IPS-11a (cell line): Measurements from ENCODE around the gene RALA.

Experiments
- H3K4me3 ChIP-seq: one replicate; pipeline ENCODE4 v1.5.1; 2013; ENCODE audit warnings: low read depth, low read length, control low read depth

Gene RALA, protein sequence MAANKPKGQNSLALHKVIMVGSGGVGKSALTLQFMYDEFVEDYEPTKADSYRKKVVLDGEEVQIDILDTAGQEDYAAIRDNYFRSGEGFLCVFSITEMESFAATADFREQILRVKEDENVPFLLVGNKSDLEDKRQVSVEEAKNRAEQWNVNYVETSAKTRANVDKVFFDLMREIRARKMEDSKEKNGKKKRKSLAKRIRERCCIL

GRCh38 chr7:39623047-39623731 is at the start of gene RALA:
TSS of gene RALA (plus strand) at chr7:39623572. CDS start at chr7:39686668, 63,096 bp downstream.
- peak within 1 kb of the TSS; percentile 82 for H3K4me3 ChIP-seq

DNA sequence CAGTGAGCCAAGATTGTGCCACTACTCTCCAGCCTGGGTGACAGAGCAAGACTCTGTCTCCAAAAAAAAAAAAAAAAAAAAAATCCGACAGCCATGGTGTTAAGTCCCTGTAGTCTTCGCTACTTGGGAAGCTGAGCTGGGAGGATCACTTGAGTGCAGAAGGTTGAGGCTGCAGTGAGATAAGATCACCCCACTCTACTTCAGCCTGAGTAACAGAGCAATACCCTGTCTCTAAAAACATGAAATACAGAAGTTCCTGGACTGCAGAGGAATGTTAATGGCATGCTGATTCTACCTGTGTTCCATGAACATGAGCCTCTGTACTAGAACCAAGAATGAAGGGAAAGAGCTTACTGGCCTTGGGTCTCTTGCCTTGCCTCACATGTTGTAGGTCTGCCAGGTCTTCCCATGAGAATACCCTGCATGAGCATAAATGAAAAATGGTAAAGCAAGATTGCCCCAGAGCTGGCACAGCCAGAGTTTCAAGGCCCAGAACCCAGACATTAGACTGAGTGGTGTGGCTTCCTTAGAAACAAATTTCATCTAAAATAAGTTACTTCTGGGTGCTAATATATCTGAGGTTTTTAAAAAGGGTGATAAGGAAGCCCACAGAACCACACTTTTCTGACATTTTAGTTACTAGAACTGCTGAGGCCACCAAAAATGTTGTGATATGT is 48.6 kb upstream of the RALA start:
- H3K4me3 ChIP-seq, result no peak overlapping the region

DNA sequence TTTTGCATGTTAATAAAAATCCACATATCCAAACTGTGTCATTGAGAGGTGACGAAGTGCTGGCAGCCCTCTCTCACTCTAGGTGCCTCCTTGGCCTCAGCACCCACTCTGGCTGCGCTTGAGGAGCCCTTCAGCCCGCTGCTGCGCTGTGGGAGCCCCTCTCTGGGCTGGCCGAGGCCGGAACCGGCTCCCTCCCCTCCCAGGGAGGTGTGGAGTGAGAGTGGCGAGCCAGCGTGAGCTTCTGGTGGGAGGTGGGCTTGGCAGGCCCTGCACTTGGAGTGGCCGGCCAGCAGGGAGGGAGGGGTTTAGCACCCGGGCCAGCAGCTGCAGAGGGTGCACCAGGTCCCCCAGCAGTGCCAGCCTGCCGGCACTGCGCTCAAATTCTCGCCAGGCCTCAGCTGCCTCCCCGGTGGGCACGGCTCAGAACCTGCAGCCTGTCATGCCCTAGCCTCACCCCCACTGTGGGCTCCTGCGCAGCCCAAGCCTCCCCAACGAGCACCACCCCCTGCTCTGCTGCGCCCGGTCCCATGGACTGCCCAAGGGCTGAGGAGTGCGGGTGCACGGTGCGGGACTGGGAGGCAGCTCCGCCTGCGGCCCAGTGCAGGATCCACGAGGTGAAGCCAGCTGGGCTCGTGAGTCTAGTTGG is 46.0 kb upstream of the RALA start:
- H3K4me3 ChIP-seq, result no peak overlapping the region

DNA sequence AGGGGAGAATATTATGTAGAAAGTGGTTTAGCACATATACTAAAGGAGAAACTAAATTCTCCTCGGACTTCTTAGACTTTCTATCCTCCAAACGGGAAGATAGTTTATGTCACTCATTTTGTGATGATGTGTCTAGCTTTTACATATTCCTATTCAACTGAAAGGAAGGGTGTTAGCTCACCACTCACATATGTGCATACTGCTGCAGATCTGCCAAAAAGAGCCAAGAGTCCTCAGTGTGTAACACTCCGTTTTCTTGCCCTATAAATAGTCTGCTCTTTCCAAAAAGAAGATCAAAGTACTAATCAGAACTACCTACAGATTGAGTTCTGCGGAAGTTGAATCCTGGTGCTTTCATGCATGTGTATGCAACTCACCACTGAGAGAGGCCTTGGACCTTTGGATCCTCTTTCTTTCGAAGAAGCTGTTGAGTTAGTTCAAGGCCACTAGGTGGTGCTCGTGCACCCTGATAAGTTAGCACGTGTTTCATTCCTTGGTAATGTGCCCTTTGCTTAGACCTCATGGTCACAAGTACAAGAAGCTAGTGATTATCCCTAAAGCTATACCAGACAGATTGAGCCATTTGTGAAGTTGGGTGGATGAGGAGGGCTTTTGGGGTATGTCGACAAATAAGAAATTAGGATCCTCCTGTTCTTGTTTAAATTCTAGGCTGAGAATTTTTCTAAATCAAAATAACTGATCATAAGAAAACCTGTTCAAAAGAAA is 43.1 kb upstream of the RALA start:
- H3K4me3 ChIP-seq, result no peak overlapping the region

GRCh38 chr7:39582536-39582935 is 40.8 kb upstream of the RALA start:
- H3K4me3 ChIP-seq, result no peak overlapping the region

- H3K4me3 ChIP-seq, result no peak overlapping the region
Measured at GRCh38 chr7:39583539-39583938, 39.8 kb upstream of the RALA start.

GRCh38 chr7:39587393-39587792 is 36.0 kb upstream of the RALA start:
- no peak overlapping the region for H3K4me3 ChIP-seq

DNA sequence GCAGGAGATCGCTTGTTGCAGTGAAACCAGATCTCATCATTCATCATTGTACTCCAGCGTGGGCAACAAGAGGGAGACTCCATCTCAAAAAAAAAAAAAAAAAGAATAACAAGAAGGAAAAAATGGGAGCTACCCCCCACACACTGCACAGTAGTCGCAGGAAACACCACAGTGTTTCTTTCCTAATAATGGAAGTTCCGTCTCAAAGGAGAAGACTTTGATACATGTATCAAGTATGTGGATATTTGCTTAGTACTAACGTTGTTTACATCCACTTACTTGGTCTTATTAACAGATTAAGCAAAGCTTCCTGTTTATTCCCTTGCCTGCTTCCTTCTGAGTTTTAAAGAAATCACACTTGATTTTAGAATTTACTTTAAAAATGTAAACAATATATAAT is 35.0 kb upstream of the RALA start:
- H3K4me3 ChIP-seq, result no peak overlapping the region

- H3K4me3 ChIP-seq, result no peak overlapping the region
Measured at GRCh38 chr7:39589323-39590111, 33.9 kb upstream of the RALA start.

- no peak overlapping the region for H3K4me3 ChIP-seq
Measured at GRCh38 chr7:39592586-39592985, 30.8 kb upstream of the RALA start.

DNA sequence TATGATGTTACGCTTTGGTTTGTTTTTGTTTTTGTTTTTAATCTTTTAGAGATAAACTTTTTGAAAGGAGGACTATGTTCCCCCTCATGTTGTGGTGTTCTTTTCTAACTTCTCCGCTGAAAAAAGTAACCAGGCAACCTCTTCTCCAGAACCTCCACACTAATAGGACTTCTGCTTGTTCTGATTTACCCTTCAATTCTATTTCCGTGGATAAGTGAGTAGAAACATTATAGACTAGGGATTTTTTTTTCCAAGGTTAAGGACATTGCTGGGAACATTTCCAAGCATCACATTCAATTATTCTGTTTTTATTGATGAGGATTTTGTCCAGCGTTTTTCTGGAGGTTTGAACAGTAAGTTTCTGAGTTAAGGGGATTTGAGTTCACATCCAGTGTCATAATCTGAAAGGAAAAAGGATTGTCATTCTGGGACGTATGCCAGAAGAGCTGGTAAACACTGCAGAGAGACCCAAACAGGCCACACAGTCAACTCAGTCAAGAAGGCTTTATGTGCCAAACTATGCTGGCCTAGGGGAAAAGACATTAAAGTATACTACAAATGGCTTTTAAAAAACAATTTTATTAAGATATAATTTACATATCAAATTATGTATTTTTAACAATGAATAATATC is 28.3 kb upstream of the RALA start:
- no peak overlapping the region for H3K4me3 ChIP-seq

DNA sequence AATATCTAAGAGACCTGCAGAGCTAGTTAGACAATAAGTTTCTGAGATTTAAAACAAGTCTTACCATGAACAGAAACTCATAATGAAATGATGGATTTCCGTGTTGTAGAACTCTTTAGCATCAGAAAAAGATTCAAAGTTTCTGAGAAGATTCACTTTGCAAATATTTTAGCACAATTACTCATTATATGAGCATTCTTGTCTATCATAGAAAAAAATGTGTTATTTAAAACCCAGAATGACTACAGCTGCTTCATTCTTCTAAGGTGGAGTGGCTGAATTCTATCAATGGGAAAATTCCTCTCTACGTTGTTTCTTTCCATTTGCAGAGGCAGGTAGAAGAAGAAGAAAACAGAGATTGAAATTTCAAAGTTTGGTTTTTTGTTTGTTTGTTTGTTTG is 21.0 kb upstream of the RALA start:
- no peak overlapping the region for H3K4me3 ChIP-seq

DNA sequence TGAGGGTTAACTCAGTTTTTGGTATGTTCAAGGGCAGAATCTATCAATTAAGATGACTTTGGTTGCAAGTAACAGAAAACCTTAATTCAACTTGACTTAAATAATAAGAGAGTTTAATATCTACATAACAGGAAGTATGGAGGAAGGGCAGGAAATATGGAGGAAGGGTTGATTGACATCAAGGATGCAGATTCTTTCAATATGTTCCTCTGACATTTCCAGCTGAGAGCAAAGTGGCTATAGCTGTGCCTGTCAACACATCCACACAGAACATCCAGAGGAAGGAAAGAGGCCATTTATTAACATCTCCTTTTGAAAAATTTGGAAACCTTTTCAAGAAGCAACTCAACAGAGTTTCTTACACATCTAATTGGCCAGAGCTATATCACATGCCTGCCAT is 19.4 kb upstream of the RALA start:
- no peak overlapping the region for H3K4me3 ChIP-seq

DNA sequence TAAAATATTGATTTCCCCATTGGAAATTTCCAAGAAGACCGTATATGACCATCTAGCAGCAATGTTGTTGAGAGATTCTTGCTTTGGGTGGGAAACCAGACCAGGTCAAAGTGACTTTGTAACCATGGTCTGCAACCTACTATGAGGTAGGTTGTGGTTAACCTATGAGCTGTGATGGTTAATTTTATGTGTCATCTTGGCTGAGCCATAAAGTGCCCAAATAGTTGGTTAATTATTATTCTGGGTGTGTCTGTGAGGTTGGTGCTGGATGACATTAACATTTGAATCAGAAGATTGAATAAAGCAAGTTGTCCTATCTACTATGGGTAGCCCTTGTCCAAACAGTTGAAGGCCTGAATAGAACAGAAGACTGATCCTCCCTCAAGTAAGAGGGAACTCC is 18.3 kb upstream of the RALA start:
- H3K4me3 ChIP-seq, result no peak overlapping the region

DNA sequence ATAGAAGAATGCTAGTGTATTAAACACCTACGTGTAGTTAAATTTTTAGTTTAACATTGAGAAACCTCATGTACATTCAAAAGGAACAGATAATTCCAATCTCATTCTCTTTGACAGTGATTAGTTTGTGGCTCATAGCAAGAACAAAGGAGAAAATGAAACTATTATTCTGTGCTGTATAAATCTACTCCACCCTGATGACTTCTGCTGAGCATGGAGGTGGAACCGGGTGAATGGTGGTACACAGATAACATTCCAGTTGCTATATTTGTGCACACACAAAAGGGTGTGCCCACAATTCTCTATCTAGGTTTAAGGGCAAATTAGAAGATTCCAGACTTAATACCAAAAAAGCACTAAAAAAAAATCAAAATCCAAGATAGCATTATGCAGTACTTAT is 17.0 kb upstream of the RALA start:
- H3K4me3 ChIP-seq, result no peak overlapping the region

DNA sequence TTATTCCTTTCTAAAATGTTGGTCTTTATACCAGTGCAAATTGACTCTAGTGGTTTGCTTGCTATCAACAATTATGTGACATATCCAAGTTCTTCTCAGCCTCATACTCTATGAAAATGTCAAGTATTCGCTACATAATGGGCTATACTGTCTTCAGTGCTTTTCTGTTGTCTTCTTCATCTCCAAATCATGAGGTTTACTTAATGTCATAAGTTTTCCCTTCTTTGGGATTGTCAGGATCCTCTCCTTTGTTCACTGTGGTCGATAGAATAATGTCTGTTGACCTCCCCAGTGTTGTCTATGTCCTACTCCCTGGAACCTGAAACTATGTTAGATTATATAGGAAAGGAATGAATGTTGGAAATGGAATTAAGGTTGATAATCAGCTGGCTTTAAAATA is 16.4 kb upstream of the RALA start:
- H3K4me3 ChIP-seq, result no peak overlapping the region

GRCh38 chr7:39607865-39608264 is 15.5 kb upstream of the RALA start:
- no peak overlapping the region for H3K4me3 ChIP-seq

DNA sequence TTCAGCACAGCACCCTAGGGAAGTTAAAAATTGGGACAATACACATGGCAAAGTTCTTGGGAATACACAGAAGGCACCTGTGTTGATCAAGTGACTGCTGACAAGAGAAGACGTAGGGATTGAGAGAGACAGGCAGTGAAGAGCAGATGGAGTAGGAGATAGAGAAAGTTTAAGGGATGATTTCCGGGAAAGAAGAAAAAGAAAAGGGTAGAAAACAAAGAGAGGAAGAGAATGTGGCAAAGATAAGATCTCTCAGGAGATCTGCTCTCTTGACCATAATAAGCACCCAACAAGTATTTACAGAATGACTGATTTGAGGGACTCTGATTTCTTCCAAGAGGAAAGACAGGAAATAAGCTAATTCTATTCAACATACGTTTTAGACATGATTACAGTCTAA is 15.1 kb upstream of the RALA start:
- no peak overlapping the region for H3K4me3 ChIP-seq

- peak overlapping the region; percentile 25 for H3K4me3 ChIP-seq
Measured at GRCh38 chr7:39609113-39609934, 14.0 kb upstream of the RALA start.
